Cerebellar cortex (tissue), 1 donor: ENCODE results near the gene TSPAN13.

Source experiments
- DNase-seq: peaks from one replicate; pipeline ENCODE4 v3.0.0-alpha.2; 2015; ENCODE audit warnings: low spot score

The TSPAN13 gene

DNA sequence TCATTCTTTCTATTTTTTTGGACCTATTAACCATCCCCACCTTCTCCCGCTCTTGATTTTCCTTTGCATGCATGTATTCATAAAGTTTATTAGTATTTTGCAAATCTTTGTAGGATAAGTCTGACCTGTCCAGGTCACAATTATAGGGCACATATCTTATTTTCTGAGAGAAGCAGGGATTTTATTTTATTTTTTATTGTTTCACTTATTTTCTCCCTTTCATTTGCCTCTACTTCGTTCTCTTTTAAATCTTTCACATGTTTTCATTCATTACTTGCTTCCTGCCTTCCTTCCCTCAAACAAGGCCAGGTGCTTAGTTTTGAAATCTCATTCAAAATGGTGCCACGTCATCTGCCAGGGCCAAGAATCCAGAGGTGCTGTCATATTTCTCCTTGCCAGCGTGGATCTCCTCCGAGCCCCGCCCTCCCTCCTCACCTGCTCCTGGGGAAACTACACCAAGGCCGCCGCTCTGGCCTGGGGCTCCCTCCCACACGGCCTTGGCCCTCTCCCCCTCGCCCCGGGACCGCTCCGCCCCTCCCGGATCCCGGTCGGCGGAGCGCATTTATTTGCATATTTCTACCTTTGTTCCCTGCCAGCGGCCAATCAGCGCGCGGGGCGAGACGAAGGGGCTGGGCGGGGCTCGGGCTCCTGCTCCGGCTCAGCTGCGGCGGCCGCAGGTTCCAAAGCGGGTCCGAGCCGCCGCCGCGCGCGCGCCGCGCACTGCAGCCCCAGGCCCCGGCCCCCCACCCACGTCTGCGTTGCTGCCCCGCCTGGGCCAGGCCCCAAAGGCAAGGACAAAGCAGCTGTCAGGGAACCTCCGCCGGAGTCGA lies at the start of gene TSPAN13:
Gene TSPAN13 (plus strand): TSS at position 654 of the 830 bp plus-strand sequence. CDS start 213 bp downstream, outside the sequence.
- peak; percentile 88 for DNase-seq

DNA sequence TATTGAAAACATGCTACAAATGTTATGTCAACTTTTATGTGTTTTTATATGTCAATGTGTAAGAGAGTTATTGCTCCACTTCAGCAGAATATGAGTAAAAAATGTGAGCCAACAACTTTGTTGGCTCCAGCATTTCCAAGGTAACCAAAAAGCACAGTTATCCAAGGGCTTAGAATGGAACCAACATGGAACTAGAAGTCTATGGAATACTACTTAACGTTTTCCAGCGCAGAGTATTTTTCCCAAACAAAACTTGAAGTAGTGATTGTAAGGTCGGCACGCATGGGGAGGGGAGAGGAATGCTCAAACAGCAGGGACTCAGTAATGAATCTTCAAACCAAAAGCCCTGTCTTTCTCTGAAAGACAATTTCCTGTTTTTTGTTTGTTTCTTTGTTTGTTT lies 45.0 kb upstream of the TSPAN13 start:
- DNase-seq, result no peak

DNA sequence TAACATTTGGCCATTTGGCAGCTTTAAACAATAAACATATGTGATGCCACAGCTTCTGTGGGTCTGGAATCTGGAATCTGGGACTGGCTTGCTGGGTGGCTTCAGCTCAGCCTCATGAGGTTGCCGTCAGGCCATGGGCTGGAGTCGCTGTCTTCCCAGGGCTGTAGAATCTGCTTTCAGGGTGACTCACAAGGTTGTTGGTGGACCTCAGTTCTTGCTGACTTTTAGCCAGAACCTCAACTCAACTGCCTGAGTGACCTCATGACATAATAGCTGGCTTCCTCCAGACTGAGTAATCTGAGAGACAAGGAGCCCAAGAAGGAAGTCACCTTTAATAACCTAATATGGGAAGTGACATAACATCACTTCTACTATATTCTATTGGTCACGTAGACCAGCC lies 44.6 kb upstream of the TSPAN13 start:
- no peak for DNase-seq

DNA sequence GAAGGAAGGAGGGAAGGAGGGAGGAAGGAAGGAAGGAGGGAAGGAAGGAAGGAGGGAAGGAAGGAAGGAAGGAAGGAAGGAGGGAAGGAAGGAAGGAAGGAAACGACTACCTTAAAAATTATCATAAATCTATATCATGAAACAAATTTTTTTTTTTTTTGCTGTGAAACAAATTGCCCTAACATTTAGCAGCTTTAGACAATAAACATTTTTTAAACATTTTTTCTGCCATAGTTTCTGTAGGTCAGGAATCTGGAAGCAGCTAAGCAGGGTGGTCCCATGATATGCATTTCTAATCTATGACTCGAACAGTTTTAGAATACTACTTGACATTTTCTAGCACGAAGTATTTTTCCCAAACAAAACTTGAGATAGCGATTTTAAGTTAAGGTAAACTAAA lies 42.9 kb upstream of the TSPAN13 start:
- no peak for DNase-seq

DNA sequence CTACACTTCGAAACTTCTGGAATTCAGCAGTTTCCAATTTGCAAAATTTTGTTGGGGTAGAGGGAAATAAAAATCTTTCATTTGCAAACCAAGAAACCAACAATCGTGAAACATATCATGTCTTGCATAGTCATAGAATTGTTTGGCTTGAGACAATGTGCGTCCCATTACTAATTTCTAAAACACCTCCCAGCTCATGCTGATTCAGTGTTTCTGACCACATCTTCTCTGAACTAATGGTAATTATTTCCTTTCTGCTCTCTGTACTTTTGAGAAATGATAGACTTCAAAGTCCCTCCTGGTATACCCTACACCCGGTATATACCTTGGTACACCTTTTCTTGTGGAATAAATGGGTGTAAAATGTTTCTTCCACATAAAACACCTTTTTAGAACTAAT lies 41.8 kb upstream of the TSPAN13 start:
- no peak for DNase-seq

GRCh38 chr7:16712916-16713315 lies 40.6 kb upstream of the TSPAN13 start:
- no peak for DNase-seq

- DNase-seq, result no peak
These were observed 37.6 kb upstream of the TSPAN13 start for GRCh38 chr7:16715928-16716327.

GRCh38 chr7:16718111-16718656 lies 35.4 kb upstream of the TSPAN13 start:
- DNase-seq, result no peak

- DNase-seq, result no peak
These were observed 33.9 kb upstream of the TSPAN13 start for GRCh38 chr7:16719699-16720098.

- no peak for DNase-seq
These were observed 32.0 kb upstream of the TSPAN13 start for GRCh38 chr7:16721541-16721940.

DNA sequence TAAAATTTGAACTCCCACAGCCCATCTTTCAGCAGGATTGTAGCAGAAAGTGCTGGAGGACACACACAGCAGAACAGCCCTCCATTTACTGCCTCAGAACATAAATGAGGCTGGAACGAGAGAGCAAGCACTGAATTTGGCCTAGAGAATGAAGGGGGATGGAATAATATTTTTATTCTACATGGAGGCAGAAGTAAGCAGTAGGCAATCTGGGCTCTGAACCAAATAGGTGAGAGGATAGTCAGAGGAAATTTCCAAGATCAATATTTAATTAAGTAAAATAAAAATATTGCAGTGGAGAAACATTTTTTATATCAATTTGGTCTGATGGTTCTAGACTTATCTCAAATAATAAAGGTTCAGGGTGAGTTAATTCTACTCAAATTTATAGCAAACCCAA lies 29.2 kb upstream of the TSPAN13 start:
- DNase-seq, result no peak

- no peak for DNase-seq
These were observed 27.4 kb upstream of the TSPAN13 start for GRCh38 chr7:16726189-16726588.

GRCh38 chr7:16727736-16728135 lies 25.8 kb upstream of the TSPAN13 start:
- no peak for DNase-seq

DNA sequence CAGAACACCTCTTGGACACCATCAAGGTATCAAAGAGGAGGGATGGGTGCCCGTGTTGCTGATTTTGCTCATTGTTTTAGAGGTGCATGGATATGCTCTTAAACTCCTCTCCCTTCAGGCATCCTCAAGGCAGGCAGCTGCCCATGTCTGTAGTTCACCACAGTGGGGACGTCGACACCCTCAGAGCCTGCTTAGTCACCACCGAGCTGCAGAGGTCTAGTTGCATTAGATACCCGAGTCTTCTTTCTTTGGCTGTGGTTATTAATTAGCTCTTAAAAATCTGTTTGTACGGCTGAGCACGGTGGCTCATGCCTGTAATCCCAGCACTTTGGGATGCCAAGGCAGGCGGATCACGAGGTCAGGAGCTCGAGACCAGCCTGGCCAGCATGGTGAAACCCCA lies 24.7 kb upstream of the TSPAN13 start:
- no peak for DNase-seq

- DNase-seq, result no peak
These were observed 24.0 kb upstream of the TSPAN13 start for GRCh38 chr7:16729541-16729940.

DNA sequence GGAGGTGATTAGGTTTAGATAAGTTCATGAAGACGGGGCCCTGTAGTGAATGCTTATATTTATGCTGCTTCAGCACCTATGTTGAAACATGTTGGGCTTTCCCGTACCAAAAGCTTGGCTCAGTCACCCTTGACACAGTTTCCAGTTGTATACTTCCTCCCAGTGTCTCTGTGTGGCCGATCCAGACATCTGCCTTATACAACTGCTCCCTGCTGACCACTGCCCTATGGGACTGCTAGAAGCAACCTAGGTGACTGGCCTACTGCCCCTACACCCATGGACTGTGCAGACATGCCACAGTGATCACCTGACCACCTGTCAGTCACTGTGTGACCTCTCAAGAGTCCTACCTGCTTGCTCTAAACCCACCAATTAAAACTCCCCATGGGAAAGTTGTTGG lies 22.6 kb upstream of the TSPAN13 start:
- no peak for DNase-seq

- DNase-seq, result no peak
These were observed 20.7 kb upstream of the TSPAN13 start for GRCh38 chr7:16732828-16733227.

- no peak for DNase-seq
These were observed 19.3 kb upstream of the TSPAN13 start for GRCh38 chr7:16734148-16734726.

DNA sequence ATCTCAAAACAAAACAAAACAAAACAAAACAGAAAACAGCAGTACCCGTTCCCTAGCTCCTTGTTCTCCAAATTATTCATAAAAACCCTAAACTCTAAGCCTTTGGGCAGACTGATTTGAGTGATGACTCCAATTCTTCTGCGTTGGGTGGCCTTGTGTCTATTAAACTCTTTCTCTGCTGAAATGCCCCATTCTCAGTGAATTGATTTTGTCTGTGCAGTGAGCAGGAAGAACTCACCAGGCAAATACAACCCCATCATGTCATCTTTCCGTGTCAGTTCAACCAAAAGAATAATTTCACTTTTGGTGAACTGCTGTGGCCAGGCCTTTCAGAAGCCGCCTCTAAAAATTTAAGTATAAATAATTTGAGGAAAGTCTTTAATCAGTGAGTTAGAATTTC lies 18.5 kb upstream of the TSPAN13 start:
- no peak for DNase-seq

GRCh38 chr7:16738011-16738688 lies 15.4 kb upstream of the TSPAN13 start:
- no peak for DNase-seq

GRCh38 chr7:16739863-16740622 lies 13.5 kb upstream of the TSPAN13 start:
- no peak for DNase-seq

GRCh38 chr7:16740623-16740953 lies 13.0 kb upstream of the TSPAN13 start:
- DNase-seq, result no peak
